Ecto neural progenitor cell (in vitro differentiated cells): ENCODE measurements around the gene PGLYRP1.

ENCODE experiments used
- DNase-seq: peaks from one replicate; pipeline ENCODE4 v3.0.0-alpha.2; 2018; ENCODE audit warnings: low spot score

Gene PGLYRP1, protein sequence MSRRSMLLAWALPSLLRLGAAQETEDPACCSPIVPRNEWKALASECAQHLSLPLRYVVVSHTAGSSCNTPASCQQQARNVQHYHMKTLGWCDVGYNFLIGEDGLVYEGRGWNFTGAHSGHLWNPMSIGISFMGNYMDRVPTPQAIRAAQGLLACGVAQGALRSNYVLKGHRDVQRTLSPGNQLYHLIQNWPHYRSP

DNA sequence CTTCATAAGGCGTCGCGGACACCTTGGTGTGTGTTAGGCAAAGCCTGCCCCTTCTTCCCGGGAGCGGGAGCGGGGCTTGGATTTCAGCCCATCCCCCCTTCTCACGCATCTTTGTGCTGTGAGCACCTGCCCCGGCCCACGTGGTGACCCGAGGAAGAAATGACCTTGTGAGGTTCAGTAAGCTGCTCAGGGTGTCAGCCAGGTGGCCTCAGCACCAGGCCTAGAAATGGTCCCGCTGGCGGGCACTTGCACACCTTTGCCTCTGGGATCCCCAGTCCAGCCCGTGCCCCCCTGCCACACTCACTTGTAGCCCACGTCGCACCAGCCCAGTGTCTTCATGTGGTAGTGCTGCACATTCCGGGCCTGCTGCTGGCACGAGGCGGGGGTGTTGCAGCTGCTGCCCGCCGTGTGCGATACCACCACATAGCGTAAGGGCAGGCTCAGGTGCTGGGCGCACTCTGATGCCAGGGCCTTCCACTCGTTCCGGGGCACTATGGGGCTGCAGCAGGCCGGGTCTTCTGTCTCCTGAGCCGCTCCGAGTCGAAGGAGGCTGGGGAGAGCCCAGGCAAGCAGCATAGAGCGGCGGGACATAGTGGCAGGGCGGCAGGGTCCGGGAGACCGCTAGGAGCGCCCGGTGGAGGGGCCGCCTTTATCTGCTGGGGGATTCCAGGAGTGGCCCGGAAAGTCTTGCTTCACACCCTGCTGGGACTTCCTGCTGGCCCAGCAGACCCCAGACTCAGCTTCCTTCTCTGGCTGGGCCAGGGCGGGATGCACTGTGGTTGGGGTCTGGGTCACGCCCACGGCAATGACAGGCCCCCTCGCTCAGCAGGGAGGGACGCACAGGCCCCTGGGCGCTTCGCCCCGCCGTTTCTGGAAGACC, at the start of gene PGLYRP1:
Gene PGLYRP1, minus strand, starts transcription at position 623 of the 880 bp plus-strand sequence. Its CDS starts 32 bp downstream, at position 591.
- DNase-seq: no peak

DNA sequence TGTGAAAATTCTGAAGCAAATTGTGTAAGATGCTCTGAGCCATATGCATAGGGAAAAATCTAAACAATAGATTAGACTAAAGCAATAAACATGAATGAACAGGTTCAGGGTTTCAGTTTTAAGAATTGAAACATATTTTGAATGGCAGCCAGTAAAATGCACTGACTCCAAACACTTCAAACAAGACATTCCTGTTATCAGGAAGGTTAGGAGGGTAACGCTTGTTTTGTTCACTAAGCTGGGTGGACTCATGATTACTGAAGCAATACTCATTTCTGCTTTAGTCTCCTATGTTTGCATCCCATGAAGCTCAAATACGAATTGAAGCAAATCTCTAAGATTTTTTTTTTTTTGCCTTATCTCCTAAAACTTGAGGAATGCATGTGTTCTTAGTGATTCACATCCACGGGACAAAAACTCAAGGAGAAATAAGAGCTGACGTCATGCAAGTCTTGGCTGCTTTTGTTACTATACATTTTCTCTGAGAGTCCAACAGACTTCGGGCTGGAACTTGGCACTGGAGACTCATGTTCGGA, 47.0 kb upstream of the PGLYRP1 start:
- DNase-seq: no peak

DNA sequence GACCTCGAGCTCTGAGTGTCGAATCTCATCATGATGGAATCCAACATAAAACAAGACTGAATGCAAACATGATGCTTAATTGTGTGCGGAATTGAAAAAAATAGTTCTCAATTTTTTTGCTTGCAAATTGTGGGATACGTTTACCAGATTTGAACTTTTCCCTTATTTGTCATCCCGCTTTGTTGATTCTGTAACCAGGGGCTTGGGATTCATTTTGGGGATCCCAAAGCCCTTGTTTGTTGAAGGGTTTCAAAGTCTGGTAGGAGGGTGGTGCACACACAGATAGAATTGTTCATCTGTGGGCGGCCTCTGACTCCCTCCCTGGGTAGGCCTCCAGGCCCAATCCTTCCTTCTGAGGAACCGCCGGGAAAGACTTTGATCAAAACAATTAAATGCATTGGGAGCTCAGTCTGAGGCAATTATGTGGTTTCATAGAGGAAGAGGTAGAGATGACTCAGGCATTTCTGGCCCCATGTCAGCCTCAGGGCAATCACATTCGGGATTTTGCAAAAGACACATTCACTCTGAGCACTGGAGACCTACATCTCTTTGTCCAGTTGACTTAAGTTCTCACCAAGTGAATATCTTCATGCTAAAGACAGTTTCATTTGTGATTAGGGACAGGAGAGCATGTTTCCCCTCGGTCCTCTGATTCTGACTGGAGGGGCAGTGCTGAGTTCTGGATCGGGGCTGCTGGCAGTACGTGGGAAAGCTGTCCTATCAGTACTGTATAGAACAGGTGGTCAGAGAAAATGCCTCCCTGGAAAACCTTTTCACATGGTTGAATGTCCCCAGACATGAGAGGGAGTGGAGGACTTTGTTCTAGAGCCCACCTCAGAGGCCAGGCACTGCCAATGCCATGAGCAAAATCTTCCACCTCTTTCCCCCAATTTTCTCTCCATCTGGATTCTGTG, 45.7 kb upstream of the PGLYRP1 start:
- DNase-seq: no peak

DNA sequence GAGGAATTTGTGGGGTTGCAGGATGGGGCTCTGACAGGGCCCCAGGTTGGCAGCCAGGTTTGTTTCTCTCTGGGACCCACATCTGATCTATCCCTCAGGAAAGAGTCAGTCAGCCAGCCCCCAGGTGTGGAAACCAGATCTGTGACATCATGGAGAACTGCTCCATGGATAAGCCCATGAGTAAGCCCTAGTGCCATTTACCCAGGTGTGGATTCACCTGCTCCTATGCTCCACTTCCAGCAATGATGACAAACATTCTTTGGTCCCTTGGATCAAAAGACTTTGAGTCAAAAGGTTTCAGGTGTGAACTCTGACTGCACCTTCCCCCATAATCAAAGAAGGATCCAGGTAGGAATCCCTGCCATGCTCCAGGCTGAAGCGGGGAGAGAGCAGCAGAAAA, 44.8 kb upstream of the PGLYRP1 start:
- no peak for DNase-seq

DNA sequence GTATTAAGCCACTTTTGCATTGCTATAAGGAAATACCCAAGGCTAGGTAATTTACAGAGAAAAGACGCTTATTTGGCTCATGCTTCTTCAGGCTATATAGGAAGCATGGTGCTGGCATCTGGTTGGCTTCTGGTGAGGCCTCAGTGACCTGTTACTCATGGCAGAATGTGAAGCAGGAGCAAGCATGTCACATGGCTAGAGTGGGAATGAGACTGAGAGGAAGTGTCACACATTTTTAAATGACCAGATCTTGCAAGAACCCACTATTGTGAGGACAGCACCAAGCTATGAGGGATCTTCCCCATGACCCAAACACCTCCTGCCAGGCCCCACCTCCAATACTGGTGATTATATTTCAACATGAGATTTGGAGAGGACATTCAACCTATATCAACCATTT, 43.6 kb upstream of the PGLYRP1 start:
- no peak for DNase-seq

DNA sequence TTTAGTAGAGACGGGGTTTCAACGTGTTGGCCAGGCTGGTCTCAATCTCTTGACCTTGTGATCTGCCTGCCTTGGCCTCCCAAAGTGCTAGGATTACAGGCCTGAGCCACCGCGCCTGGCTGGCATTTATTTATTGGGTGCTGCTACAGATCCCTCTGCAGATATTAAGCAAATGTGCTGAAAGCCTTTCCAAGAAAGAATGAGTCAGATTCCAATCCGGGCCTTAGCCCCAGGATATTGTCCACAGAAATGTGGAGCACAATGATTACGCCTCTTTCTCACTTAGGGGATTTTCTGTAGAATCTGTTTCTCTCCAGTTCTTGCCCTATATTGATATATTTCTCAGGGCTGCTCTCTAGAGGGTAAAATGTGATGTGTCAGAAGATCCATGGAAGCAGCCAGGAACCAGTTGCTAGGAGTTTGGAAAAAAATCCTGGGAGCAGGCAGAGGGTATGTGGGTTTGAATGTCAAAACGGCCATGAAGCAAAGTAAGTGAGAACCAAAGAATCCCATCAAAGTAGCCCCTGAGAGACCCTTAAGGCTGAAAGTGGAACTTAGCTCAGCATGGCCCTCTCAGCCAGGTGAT, 42.7 kb upstream of the PGLYRP1 start:
- no peak for DNase-seq

DNA sequence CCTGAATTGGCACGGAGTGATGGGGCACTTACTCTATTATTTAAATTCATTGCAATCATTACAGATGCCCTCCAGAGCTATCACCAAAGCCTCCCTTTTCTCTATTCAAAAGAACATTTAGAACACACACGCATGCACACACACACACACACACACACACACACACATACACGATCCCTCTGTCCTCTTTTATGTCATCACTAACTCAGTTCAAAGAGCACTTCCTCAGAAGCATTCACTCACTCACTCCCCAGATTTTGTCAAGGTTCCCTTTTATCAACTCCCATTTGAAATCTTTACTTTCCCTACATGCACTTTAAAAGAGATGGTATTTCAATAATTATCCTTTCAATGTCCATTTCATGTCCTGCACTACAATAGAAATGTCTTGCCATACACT, 40.3 kb upstream of the PGLYRP1 start:
- DNase-seq: no peak

DNA sequence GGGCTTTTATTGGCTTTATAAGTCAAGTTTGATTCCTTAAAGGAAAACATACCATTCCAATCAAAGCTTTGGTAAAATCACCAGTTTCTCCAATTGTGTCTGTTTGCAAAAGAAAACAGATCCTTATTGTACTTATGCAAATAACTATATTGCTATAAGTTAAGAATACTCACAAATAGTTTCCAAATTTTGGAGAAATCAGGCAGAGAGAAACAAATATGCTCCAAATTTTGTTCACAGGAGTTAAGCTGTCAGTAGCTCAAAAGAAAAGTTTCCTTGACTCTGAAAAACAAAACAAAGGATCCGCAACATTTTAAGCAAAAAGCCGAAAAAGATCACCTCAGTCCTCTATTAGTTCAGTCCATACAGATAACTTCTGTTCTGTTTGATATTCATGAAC, 37.2 kb upstream of the PGLYRP1 start:
- DNase-seq: no peak

DNA sequence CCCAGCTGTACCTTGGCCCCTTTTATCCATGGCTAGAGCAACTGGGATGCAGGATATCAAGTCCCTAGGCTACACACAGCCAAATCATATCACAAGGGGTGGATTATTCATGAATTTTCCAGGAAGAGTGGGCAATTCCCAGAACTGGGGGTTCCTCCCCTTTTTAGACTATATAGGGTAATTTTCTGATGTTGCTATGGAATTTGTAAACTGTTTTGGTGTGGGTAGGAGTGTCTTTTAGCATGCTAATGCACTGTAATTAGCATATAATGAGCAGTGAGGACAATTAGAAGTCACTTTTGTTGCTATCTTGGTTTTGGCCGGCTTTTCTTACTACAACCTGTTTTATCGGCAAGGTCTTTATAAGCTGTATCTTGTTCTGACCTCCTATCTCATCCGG, 35.9 kb upstream of the PGLYRP1 start:
- DNase-seq: no peak

DNA sequence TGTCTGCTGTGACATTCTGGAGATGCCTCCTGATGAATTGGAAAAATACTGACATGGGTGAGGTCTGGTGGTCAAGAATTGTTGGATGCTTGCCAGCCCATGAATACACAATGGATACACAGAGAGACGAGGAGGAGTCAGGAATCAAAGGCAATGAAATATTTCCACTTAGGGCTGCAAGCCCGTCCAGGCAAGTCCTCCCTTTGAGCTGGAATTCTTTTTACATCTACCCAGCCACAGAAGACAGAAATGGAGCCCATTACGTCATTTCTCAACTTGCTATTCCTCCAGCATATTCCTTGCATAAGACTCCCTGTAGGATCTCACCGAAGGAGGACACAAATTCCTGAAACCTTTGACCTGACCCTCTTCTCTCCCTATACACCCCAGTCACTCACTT, 33.7 kb upstream of the PGLYRP1 start:
- DNase-seq: no peak

DNA sequence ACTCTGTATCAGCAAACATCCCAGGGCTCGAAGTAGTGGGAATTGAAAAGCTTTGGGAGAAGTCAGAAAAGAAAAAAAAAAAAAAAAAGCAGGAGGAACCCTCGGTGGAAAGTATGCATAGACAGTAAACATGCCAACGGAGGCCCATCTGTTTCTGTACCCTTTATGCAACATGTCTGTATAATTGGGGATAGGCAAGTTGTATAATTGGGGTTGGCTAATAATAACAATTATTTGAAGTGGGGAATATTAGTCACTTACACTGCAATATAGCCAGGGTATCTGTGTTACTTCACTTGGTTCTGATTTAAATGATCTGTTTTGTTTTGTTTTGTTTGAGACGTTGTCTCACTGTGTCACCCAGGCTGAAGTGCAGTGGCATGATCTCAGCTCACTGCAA, 30.0 kb upstream of the PGLYRP1 start:
- DNase-seq: no peak

DNA sequence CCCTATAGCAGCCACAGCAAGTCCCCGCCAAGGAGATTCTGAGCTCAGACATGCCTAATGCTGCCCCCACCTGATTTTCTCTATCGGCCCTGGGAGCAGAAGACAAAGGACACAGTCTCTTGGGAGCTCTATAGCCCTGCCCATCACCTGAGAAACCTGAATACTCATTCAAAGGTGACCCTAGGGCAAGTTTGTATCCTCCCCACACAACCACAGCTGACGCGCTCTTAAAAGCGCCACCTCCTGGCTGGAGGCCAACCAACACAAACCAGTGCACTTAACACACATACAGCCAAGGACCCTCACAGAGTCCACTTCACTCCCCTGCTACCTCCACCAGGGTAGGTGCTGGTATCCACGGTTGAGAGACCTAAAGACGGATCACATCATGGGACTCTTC, 26.7 kb upstream of the PGLYRP1 start:
- DNase-seq: no peak

DNA sequence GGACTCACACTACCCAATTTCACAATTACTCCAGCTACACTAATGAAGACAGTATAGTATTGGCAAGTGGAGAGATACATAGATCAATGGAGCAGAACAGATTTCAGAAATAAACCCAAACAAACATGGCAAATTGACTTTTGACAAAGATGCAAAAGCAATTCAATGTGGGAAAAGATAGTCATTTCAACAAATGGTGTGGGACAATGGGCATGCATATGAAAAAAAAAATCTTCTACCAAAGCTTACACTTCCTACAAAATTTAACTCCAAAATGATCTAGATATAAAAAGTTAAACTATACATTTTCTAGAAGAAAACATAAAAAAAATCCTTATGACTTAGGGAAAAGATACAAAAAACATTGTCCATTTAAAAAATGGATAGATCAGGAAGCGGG, 20.7 kb upstream of the PGLYRP1 start:
- DNase-seq: no peak

DNA sequence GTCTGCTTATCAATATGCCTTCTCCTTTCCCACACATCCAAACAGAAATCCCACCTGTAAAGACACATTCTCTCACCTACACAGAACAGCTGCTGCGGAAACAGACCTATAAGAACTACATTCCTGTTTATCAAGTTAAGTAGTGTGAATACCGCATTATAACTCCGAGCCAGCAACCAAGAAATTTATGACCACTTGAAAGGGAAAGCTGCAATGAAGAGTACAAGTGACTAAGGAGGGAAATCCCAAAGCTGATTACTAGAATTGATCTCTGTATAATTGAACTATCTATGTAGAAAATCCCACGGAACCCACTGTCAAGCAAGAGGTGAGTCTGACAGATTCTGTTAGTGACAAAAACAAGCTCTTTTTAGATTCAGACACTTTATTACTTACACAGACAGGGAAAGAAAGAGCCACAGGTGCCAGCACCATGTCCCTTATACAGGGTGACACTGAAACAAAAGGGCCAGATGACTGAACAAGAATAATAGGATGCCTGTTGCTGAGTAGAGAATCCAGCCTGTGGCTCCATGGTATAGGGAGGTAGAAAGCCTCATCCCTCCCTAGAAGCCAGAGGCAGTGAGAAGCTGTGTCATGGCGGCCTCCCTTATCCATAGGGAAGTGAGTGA, 19.5 kb upstream of the PGLYRP1 start:
- no peak for DNase-seq

DNA sequence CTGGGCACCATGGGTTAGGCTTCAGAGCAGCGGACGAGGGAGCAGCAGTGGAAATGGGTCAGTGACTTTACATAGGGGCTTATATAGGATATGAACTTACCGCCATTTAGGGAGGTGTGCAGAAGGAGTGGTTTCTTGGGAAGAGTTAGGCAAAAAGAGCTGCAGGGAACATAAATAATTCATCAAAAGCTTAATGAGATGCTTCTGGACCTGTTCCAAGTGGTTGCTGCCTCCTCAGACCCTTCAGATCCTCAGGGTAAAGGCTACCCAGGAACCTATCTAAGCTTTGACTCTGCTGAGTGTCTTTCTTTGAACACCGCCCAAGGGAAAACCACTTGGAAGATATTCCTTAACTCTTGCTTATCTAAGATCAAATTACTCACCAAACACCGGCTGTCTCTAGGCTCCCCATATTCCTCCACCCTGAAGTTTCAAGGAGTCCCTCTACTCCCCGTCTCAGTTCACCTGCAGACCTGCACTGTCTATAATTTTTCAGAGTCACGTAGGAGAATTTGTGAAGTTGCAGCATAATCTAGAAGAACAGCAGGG, 18.2 kb upstream of the PGLYRP1 start, which contains the start of gene IGFL4:
Gene IGFL4, minus strand, starts transcription at position 51 of the 549 bp plus-strand sequence. Its CDS starts 40 bp downstream, at position 11.
- DNase-seq: no peak

DNA sequence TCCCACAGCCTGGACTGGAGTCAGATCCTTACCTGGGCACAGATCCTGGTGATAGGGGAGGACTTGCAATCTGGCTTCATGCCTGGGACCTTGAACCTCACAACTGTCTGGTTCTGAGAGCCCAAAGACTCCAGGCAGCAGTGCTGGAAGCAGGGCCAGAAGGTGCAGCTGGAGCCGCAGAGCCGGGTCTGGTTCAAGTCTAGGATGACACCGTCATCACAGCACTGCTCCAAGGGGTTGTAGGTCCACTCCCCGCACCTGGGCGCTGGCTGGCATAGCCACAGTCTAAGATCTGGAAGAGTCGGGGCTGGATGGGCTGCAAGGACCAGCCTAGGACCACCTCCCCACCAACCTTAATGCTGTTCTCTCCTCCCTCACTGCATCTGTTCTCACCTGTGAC, 17.3 kb upstream of the PGLYRP1 start:
- DNase-seq: no peak

DNA sequence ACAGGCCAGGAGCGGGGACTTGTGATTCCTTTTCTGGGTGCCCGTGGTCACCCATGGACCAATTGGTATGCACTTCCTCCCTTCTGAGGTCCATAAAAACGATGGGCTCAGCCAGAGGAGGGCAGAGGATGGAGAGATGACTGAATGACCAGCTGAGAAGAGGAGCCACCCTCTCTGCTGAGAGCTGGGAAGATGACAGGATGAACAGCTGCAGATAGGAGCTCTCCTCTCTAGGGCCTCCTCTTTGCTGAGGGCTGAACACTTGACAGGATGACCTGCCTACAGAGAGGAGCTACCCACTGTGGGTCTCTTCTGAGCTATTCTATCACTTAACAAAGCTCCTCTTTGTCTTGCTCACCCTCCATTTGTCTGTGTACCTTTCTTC, 13.9 kb upstream of the PGLYRP1 start:
- DNase-seq: no peak

DNA sequence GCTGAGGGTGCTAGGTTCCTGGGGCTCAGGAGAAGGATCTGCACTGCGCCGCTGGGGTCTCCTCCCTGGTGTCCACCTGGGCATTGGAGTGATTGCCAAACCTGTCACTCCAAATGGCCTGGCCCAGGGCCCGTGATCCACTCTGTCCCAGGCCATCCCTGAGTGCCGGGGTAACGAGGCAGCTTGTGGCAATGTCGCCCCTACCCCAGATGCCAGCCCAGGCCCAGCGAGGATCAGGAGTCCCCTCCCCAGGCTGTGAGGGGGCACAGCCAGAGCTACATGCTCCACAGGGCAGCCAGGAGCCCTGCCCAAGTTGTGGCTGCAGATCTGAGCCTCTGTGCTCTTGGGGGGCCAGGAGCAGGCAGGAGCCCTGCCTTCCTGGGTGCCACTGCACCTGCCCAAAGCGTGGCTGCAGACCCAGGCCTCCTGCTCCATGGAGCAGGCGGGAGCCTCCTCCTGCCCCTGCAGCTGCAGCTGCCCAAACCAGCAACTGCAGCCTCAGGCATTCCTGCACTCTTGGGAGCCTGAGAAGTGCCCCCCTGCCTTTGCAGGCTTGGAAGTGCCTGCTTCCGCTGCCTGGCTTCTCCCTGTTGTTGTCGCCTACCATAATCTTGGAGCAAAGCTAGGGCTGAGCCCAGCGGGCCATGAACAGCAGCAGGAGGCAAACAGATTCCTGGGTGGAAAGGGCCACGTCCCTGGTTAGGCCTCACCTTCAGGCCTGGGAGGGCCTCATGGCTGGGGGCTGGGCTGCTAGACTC, 13.3 kb upstream of the PGLYRP1 start:
- no peak for DNase-seq

DNA sequence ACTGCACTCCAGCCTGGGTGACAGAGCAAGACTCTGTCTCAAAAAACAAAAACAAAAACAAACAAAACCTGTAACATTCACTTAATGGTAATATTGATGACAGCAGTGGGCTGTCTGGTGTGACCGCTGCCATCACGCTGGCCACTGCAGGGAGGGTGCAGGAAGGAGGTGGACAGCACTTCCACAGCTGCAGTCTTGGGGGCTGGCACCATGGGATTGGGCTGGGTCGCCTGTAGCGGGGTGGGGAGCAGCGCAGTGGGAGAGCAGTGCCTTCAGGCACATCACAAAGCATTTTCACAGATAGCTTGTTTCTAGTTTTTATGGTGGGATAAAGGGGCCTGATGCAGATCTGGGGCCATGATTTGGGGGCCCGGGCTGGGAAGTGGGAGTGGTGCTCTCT, 12.7 kb upstream of the PGLYRP1 start:
- DNase-seq: no peak

DNA sequence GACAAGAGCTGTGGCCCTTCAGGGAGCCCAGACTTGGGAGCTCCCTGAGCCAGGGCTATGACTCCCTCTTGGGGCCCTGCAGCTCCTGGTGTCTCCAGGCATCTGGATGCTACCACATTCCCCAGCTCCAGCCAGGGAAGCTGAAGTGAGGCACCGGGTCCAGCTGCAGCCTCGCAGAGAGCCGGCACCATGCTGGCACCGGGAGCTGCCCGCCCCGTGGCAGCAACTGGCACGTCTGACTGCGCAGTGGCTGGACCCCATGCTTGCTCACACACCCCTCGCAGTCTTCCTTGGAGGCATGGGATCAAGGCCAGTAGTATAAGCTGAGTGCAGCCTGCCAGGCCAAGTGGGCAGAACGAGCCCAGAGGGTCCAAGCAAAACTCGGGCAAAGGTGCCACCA, 10.5 kb upstream of the PGLYRP1 start:
- no peak for DNase-seq
